Parathyroid adenoma (tissue), 2 donors: ENCODE results near the gene MAP3K3.
"Not testable (repeated sequence)": the region's sequence is repeated elsewhere in the genome, so short reads cannot be mapped to it uniquely, and the experiment has no call there.

Experiments used
- H2AFZ ChIP-seq: fragments of 300-600 bp; sonication (generic); one replicate; pipeline ENCODE4 v1.7.0; 2017; ENCODE audit warnings: antibody characterized with exemption, mild to moderate bottlenecking
- H3K27ac ChIP-seq: fragments of 300-600 bp; sonication (generic); one replicate; pipeline ENCODE4 v1.7.0; 2017
- H3K27me3 ChIP-seq: fragments of 300-600 bp; sonication (generic); one replicate; pipeline ENCODE4 v1.7.0; 2017; ENCODE audit warnings: low read length; ENCODE audit not compliant: control insufficient read depth, insufficient read depth
- H3K36me3 ChIP-seq: fragments of 300-600 bp; sonication (generic); one replicate; pipeline ENCODE4 v1.7.0; 2017; ENCODE audit warnings: low read length; ENCODE audit not compliant: control insufficient read depth, insufficient read depth
- H3K4me1 ChIP-seq: fragments of 300-600 bp; sonication (generic); one replicate; pipeline ENCODE4 v1.7.0; 2017; ENCODE audit warnings: control low read depth
- H3K4me2 ChIP-seq: fragments of 300-600 bp; sonication (generic); one replicate; pipeline ENCODE4 v1.7.0; 2017; ENCODE audit warnings: low read length
- H3K4me3 ChIP-seq: fragments of 300-600 bp; sonication (generic); one replicate; pipeline ENCODE4 v1.7.0; 2017; ENCODE audit warnings: low read depth, low read length
- H3K79me2 ChIP-seq: fragments of 300-600 bp; sonication (generic); one replicate; pipeline ENCODE4 v1.7.0; 2017; ENCODE audit warnings: control low read depth
- H3K9ac ChIP-seq: fragments of 300-600 bp; sonication (generic); one replicate; pipeline ENCODE4 v1.7.0; 2017; ENCODE audit warnings: mild to moderate bottlenecking
- H3K9me3 ChIP-seq: fragments of 300-600 bp; sonication (generic); one replicate; pipeline ENCODE4 v1.7.0; 2017; ENCODE audit warnings: low read length; ENCODE audit not compliant: control insufficient read depth
- CTCF ChIP-seq: fragments of 300-600 bp; sonication (generic); IDR thresholded peaks from one replicate; pipeline ENCODE4 v1.7.0; 2017; ENCODE audit warnings: antibody characterized with exemption, mild to moderate bottlenecking
- donor health status: primary hyperparathyroidism.

MAP3K3 gene

GRCh38 chr17:63716426-63716825 lies 94.2 kb downstream of the MAP3K3 start:
- Histone ChIP-seq H3K9me3 (no peaks in the 10 kb centered on the region), H3K4me1 (peaks cover 10% of the 10 kb centered on the region), H3K4me2 (no peak overlapping the region), H2AFZ (no peak overlapping the region), H3K4me3 (no peak overlapping the region), H3K36me3 (no peaks in the 10 kb centered on the region), H3K27me3 (no peaks in the 10 kb centered on the region), H3K27ac (no peak overlapping the region), H3K79me2 (no peaks in the 10 kb centered on the region), H3K9ac (no peak overlapping the region)
- no peak for TF ChIP-seq CTCF

GRCh38 chr17:63718988-63719387 lies 96.8 kb downstream of the MAP3K3 start:
- Histone ChIP-seq H3K4me3 (no peak overlapping the region), H3K27me3 (no peaks in the 10 kb centered on the region), H3K79me2 (no peaks in the 10 kb centered on the region), H3K9ac (no peak overlapping the region), H3K4me2 (no peak overlapping the region), H3K27ac (no peak overlapping the region), H2AFZ (no peak overlapping the region), H3K9me3 (no peaks in the 10 kb centered on the region), H3K4me1 (peaks cover 10% of the 10 kb centered on the region), H3K36me3 (no peaks in the 10 kb centered on the region)
- TF ChIP-seq CTCF = no peak

GRCh38 chr17:63720194-63720593 lies 98.0 kb downstream of the MAP3K3 start:
- not testable (repeated sequence) for H3K27ac ChIP-seq, H3K9me3 ChIP-seq, H3K9ac ChIP-seq, H3K4me3 ChIP-seq, H3K36me3 ChIP-seq, H3K79me2 ChIP-seq, H3K4me2 ChIP-seq, H3K4me1 ChIP-seq, H3K27me3 ChIP-seq, H2AFZ ChIP-seq

GRCh38 chr17:63722403-63722802 lies 100.2 kb downstream of the MAP3K3 start:
- TF ChIP-seq CTCF = no peak
- Histone ChIP-seq H3K4me2 (no peak overlapping the region), H3K27me3 (no peaks in the 10 kb centered on the region), H3K4me3 (no peak overlapping the region), H2AFZ (no peak overlapping the region), H3K4me1 (no peaks in the 10 kb centered on the region), H3K79me2 (no peaks in the 10 kb centered on the region), H3K27ac (no peak overlapping the region), H3K9me3 (no peaks in the 10 kb centered on the region), H3K36me3 (no peaks in the 10 kb centered on the region), H3K9ac (no peak overlapping the region)

GRCh38 chr17:63735691-63736090 lies 113.5 kb downstream of the MAP3K3 start:
- Histone ChIP-seq H3K4me2 (no peak overlapping the region), H3K9ac (no peak overlapping the region), H3K4me1 (no peaks in the 10 kb centered on the region), H3K27me3 (no peaks in the 10 kb centered on the region), H3K9me3 (no peaks in the 10 kb centered on the region), H3K36me3 (no peaks in the 10 kb centered on the region), H3K79me2 (peaks cover 17% of the 10 kb centered on the region), H3K4me3 (no peak overlapping the region), H3K27ac (no peak overlapping the region), H2AFZ (no peak overlapping the region)
- no peak for TF ChIP-seq CTCF
